ENCODE data around the gene ARSG.
A peak's percentile ranks its signal among the peaks of the same experiment; 100 is the strongest.
"Not testable (repeated sequence)": the region's sequence is repeated elsewhere in the genome, so short reads cannot be mapped to it uniquely, and the experiment has no call there.

The ARSG gene

DNA sequence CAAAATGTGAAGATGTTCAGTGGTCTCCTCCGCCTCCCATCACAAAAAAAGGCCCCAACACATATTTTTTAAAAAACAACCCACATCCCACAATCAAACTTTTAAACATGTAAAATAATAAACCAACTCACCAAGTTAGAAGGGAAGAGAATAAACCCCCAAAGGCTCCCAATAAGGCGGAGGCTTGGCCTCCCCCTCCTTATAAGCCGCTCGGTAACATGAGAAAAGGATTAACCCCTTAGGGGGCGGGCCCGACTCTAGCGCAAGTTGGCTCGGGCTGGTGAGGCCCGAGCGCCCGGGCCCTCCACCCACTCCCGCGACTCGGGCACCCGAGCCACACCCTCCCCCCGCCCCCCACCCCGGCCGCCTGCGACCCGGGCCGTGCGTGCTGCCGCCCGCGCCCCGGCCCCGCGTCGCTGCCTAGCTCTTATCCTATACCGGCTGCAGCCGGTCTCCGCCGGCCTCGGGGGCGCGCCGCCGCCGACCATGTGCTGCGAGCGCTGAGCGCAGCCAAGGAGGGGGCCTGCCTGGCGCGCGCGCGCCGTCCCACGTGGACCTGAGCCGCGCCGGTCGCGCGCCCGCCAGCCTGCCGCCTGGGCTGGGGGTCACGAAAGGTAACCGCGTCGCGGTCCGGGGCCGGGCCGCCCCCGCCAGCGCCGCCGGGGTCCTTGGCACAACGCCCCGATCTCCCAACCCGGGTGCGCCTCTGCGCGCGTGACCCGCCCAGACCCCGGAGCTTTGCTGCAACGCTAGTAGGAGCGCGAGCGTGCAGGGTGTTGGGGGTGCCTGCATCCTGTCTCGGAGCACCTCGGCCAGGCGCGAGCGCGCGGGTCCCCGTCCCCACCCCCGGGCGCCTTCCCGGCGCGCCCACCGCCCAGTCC lies at the start of gene ARSG, which contains the start of gene SLC16A6:
Gene ARSG (plus strand): TSS at position 541 of the 881 bp plus-strand sequence. CDS start 15,999 bp downstream, outside the sequence.
Gene SLC16A6 (minus strand): TSS at position 173 of the 881 bp plus-strand sequence. CDS start 12,807 bp downstream, outside the sequence.
- Histone ChIP-seq H3K9ac (ENCODE audit: low read length) (peak within 1 kb of the TSS; percentile 77), H3K9me3 (ENCODE audit: control insufficient read depth, insufficient read depth, low read depth, low read length) (no peaks in the 10 kb centered on the region), H3K4me1 (ENCODE audit: control insufficient read depth, insufficient read depth, low read length) (peaks cover 44% of the 10 kb centered on the region), H3K27me3 (ENCODE audit: control insufficient read depth, insufficient read depth, low read length) (peaks cover 57% of the 10 kb centered on the region), H3K27ac (ENCODE audit: low read depth, low read length) (peak within 1 kb of the TSS; percentile 42; the same call in 1 of the 2 replicates), H3K36me3 (ENCODE audit: control insufficient read depth, insufficient read depth, low read length) (no peaks in the 10 kb centered on the region), H3K4me3 (ENCODE audit: low read depth, low read length) (peak within 1 kb of the TSS; percentile 70)

DNA sequence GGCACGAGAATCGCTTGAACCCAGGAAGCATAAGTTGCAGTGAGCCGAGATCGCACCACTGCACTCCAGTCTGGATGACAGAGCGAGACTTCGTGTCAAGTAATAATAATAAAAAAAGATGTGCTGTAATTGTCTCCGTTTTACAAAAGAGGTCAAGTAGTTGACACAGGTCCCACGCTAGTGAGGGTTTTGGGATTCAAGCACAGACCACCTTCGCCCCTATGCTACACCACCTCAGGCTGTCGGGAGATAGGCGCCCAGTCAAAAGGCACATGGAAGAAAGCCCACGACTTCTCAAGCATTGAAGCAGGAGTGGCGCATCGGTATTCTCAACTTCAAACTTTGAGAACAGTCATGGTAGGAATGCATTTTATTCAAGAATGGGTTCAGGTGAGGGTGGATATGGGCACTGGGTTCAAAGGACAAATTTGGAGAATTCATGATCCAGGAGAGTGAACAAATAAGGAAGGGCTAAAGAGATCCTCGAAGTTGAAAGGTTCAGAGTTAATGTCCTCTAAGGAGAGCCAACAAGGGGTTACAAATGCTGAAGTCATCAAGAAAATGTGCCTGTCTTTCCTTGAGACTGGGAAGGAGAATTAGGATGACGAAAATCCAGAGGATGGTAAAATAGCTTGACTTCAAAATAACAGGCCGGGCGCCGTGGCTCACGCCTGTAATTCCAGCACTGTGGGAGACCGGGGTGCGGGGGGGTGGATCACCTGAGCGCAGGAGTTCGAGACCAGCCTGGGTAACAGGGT lies 44.8 kb upstream of the ARSG start:
- H3K27ac ChIP-seq (ENCODE audit: low read depth, low read length), result no peak overlapping the region

DNA sequence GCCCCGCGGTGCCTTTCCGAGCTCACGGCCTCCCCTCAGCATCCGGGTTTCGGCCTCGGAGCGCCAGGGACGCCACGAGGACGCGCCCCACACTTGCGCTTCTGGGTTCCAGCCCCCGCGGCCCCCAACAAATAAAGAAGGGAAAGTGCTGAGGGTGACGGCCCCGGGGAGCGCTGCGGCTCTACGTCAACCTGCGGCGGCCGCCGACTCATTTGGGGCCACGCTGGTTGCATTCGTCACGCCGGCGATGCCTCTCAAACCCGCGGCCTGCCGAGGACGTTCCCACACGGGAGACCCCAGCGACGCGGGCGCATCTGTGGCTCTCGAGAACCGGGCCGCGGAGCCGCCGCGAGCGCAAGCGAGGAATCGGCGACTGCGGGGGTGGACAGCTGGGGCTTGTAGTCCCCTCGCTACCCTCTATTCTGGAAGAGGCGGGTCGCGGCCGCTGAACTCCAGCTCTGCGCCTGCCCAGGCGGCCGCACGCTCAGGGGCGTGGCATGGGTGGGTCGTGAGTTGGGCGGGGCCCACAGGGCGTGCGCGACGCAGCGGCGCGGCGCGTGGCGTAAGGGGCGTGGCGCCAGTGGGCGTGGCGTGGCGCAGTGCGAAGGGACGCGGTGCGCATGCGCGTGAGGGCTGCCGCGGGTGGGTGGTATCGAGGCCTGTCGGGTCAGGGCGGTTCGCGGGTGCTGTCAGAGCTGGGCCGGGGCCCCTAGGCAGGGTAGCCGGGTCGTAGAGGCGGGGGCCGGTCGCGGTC lies 43.7 kb upstream of the ARSG start, which contains the start of gene AMZ2:
Gene AMZ2 (plus strand): TSS at position 599 of the 754 bp plus-strand sequence. CDS start 2,145 bp downstream, outside the sequence.
- Histone ChIP-seq H3K27ac (ENCODE audit: low read depth, low read length) (peak within 1 kb of the TSS; percentile 69; the same call in 1 of the 2 replicates), H3K9me3 (ENCODE audit: control insufficient read depth, insufficient read depth, low read depth, low read length) (no peaks in the 10 kb centered on the region), H3K36me3 (ENCODE audit: control insufficient read depth, insufficient read depth, low read length) (peaks cover 19% of the 10 kb centered on the region), H3K4me1 (ENCODE audit: control insufficient read depth, insufficient read depth, low read length) (0 out of 2 replicates have a peak, but pooled peaks cover 6% of the 10 kb centered on the region), H3K4me3 (ENCODE audit: low read depth, low read length) (peak within 1 kb of the TSS; percentile 90), H3K27me3 (ENCODE audit: control insufficient read depth, insufficient read depth, low read length) (no peaks in the 10 kb centered on the region), H3K9ac (ENCODE audit: low read length) (peak within 1 kb of the TSS; percentile 88)

More for the DNA sequence above, 44.8 kb upstream of the ARSG start:
- Histone ChIP-seq H3K36me3 (ENCODE audit: control insufficient read depth, insufficient read depth, low read length) (peaks cover 10% of the 10 kb centered on the region), H3K4me3 (ENCODE audit: low read depth, low read length) (no peak overlapping the region), H3K4me1 (ENCODE audit: control insufficient read depth, insufficient read depth, low read length) (0 out of 2 replicates have a peak, but pooled peaks cover 6% of the 10 kb centered on the region), H3K27me3 (ENCODE audit: control insufficient read depth, insufficient read depth, low read length) (no peaks in the 10 kb centered on the region), H3K9me3 (ENCODE audit: control insufficient read depth, insufficient read depth, low read depth, low read length) (no peaks in the 10 kb centered on the region), H3K9ac (ENCODE audit: low read length) (no peak overlapping the region)

DNA sequence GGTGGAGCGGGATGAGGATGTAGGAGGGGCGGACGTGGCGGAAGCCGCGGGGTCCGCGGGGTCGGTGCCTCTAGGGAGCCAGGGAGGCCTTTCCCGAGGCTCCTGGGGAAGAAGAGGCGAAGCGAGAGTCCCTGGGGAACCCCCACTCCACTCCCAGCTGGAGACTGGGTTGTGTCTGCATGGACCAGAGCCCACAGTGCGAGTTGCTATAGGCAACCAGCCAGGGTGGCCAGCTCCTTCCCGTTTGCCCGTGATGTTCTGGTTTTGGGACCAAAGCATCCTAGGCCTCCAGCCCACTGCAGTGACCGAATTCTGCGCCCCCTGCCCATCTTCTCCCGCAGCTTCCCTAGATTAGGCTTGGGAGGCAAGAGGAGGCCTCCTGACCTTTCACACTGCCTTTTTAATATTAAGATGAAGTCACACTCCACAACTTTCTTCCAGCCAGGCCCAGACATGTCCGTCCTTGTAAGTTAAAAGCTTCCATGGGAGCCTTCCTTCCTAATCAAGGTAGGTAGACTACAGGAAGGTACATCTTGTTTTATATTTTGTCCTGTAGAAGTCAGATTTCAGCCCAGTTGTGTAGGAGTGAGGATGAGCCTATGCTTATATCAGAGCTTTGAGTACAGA lies 43.0 kb upstream of the ARSG start:
- peak overlapping the region; percentile 75 for H3K9ac ChIP-seq (ENCODE audit: low read length)
- peak overlapping the region; percentile 39; the same call in 1 of the 2 replicates for H3K27ac ChIP-seq (ENCODE audit: low read depth, low read length)
- H3K27me3 ChIP-seq (ENCODE audit: control insufficient read depth, insufficient read depth, low read length), result no peaks in the 10 kb centered on the region
- no peaks in the 10 kb centered on the region for H3K9me3 ChIP-seq (ENCODE audit: control insufficient read depth, insufficient read depth, low read depth, low read length)
- peak overlapping the region; percentile 90 for H3K4me3 ChIP-seq (ENCODE audit: low read depth, low read length)
- H3K4me1 ChIP-seq (ENCODE audit: control insufficient read depth, insufficient read depth, low read length), result 0 out of 2 replicates have a peak, but pooled peaks cover 6% of the 10 kb centered on the region
- peaks cover 23% of the 10 kb centered on the region for H3K36me3 ChIP-seq (ENCODE audit: control insufficient read depth, insufficient read depth, low read length)

DNA sequence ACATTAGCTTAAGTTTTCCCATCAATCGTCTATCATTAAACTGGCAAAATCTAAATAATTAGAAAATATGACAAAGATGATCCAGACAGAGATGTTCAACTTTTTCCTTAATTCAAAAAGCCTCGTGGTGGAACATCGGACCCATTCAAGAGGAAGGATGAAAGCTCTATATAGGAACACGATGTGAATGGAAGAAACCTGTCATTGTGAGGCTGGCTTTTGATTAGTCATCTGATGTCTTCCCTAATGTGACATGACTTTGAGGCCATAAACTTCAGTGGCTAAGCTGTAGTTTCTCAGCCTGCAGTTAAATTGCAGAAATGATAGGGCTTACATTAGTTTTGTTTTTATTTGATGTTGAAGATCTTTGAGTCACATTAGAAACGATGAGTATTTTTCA lies 42.4 kb upstream of the ARSG start:
- Histone ChIP-seq H3K9ac (ENCODE audit: low read length) (no peak overlapping the region), H3K27ac (ENCODE audit: low read depth, low read length) (no peak overlapping the region), H3K4me3 (ENCODE audit: low read depth, low read length) (peak overlapping the region; percentile 90), H3K4me1 (ENCODE audit: control insufficient read depth, insufficient read depth, low read length) (0 out of 2 replicates have a peak, but pooled peaks cover 6% of the 10 kb centered on the region), H3K9me3 (ENCODE audit: control insufficient read depth, insufficient read depth, low read depth, low read length) (no peaks in the 10 kb centered on the region), H3K27me3 (ENCODE audit: control insufficient read depth, insufficient read depth, low read length) (no peaks in the 10 kb centered on the region), H3K36me3 (ENCODE audit: control insufficient read depth, insufficient read depth, low read length) (peaks cover 28% of the 10 kb centered on the region)

DNA sequence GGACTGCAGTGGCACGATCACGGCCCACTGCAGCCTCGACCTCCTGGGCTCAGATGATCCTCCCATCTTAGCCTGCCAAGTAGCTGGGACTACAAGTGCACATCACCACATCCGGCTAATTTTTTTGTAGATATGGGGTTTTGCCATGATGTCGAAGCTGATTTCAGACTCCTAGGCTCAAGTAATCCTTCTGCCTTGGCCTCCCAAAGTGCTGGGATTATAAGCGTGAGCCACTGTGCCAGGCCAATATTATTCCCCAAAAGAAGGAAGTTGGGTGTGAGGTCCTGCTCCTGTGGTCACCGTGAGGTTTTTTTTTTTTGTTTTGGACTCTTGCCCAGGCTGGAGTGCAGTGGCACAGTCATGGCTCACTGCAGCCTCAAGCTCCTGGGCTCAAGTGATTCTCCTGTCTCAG lies 41.9 kb upstream of the ARSG start:
- 0 out of 2 replicates have a peak, but pooled peaks cover 6% of the 10 kb centered on the region for H3K4me1 ChIP-seq (ENCODE audit: control insufficient read depth, insufficient read depth, low read length)
- H3K36me3 ChIP-seq (ENCODE audit: control insufficient read depth, insufficient read depth, low read length), result peaks cover 33% of the 10 kb centered on the region
- H3K27me3 ChIP-seq (ENCODE audit: control insufficient read depth, insufficient read depth, low read length), result no peaks in the 10 kb centered on the region
- H3K4me3 ChIP-seq (ENCODE audit: low read depth, low read length), result no peak overlapping the region
- H3K27ac ChIP-seq (ENCODE audit: low read depth, low read length), result no peak overlapping the region
- H3K9me3 ChIP-seq (ENCODE audit: control insufficient read depth, insufficient read depth, low read depth, low read length), result no peaks in the 10 kb centered on the region
- H3K9ac ChIP-seq (ENCODE audit: low read length), result no peak overlapping the region

DNA sequence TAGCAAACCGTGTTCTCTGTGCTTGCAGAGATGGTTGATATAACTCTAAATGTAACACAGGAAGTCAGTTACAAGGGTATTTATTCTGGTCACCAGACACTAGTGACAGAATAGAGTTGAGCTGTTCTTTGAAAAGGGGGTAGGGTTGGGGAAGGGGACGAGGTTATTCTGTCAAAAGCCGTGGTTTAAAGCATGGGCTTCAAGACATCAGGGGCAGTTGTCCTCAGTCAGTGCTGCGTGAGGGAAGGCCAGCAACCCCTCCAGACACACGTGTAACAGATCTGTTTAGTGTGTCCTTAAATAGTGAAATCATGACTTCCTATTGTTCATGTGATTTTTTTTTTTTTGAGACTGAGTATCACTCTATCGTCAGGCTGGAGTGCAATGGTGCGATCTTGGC lies 37.9 kb upstream of the ARSG start:
- not testable (repeated sequence) for H3K27me3 ChIP-seq (ENCODE audit: control insufficient read depth, insufficient read depth, low read length); H3K9me3 ChIP-seq (ENCODE audit: control insufficient read depth, insufficient read depth, low read depth, low read length); H3K9ac ChIP-seq (ENCODE audit: low read length); H3K27ac ChIP-seq (ENCODE audit: low read depth, low read length); H3K4me1 ChIP-seq (ENCODE audit: control insufficient read depth, insufficient read depth, low read length); H3K4me3 ChIP-seq (ENCODE audit: low read depth, low read length)
- peaks cover 57% of the 10 kb centered on the region for H3K36me3 ChIP-seq (ENCODE audit: control insufficient read depth, insufficient read depth, low read length)

DNA sequence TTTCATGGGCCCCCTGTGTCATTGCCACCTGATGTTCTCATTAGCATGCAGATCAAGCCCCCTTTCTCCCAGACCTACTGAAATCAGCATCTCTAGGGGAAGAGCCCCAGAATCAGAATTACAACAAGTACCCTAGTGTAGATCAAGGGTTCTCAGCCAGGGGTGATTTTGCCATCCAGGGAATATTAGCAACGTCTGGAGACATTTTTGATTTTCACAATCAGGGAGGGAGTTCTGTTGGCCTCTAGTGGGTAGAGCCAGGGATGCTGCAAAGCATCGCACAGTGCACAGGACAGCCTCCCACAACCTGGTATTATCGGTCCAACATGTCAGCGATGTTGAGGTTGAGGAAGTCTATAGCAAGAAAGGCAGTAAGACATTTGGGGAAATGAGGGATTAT lies 36.1 kb upstream of the ARSG start:
- Histone ChIP-seq H3K36me3 (ENCODE audit: control insufficient read depth, insufficient read depth, low read length) (peaks cover 55% of the 10 kb centered on the region), H3K9me3 (ENCODE audit: control insufficient read depth, insufficient read depth, low read depth, low read length) (no peaks in the 10 kb centered on the region), H3K27ac (ENCODE audit: low read depth, low read length) (no peak overlapping the region), H3K27me3 (ENCODE audit: control insufficient read depth, insufficient read depth, low read length) (no peaks in the 10 kb centered on the region), H3K4me3 (ENCODE audit: low read depth, low read length) (no peak overlapping the region), H3K4me1 (ENCODE audit: control insufficient read depth, insufficient read depth, low read length) (no peaks in the 10 kb centered on the region), H3K9ac (ENCODE audit: low read length) (no peak overlapping the region)

DNA sequence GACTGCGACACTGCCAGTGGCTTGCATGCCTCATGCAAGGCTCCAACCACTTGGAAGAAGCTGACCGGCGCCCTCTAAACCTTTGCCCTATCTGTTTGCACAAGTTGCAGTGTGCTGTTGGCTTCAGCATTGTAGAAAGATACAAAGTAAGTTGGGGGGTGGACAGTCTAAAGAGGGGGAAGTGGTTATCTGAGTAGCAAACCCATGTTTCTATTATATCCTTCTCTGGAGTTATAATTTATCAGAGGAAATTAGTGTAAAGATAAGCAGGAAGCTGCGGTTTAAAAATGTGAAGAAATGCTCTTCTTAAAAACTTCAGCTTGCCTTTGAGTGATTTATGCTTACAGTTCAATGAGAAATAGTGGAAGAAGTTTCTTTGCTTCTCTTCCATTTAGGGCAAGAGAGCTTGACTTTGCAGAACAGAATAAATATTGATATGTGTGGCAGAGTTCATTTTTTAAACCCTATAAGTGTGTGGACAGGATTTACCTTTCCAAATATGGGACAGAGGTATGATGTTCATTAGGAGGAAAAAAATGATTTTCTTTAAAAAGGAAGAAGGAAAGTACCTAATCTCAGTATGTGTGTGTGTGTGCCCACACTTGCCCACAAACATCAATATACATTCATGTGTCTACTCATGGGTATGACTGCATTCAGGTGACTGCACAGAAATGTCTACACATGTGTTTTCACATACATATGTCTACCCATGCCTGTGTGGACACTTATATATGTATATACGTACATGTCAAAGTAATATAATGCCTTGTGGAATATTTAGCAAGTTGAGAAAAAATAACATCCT lies 35.4 kb upstream of the ARSG start:
- H3K9ac ChIP-seq (ENCODE audit: low read length), result no peak overlapping the region
- H3K4me1 ChIP-seq (ENCODE audit: control insufficient read depth, insufficient read depth, low read length), result no peaks in the 10 kb centered on the region
- H3K4me3 ChIP-seq (ENCODE audit: low read depth, low read length), result no peak overlapping the region
- H3K36me3 ChIP-seq (ENCODE audit: control insufficient read depth, insufficient read depth, low read length), result peaks cover 48% of the 10 kb centered on the region
- no peaks in the 10 kb centered on the region for H3K9me3 ChIP-seq (ENCODE audit: control insufficient read depth, insufficient read depth, low read depth, low read length)
- H3K27me3 ChIP-seq (ENCODE audit: control insufficient read depth, insufficient read depth, low read length), result no peaks in the 10 kb centered on the region
- H3K27ac ChIP-seq (ENCODE audit: low read depth, low read length), result no peak overlapping the region

All from HUES6 (cell line).